A172 (cell line): ENCODE measurements around the gene PRKACA. TPM values are rescaled to one million over a fixed set of nuclear protein-coding genes. Genes with fewer than 3 reads are reported as not detected.
"Not testable (repeated sequence)": the region's sequence is repeated elsewhere in the genome, so short reads cannot be mapped to it uniquely, and the experiment has no call there.

Source experiments
- DNase-seq: peaks from one replicate; pipeline ENCODE4 v3.0.0-alpha.2; 2015; ENCODE audit warnings: low spot score
- total RNA-seq: library from RNA; depleted of rRNA; stranded (reverse); fragments of >200 nt; shearing (Covaris generic); gene quantifications from 2 replicates; pipeline ENCODE4 v1.2.3, GENCODE V29; 2014

Gene PRKACA
- total RNA-seq, 1 experiment from 2014 or later = 43.1 TPM

DNA sequence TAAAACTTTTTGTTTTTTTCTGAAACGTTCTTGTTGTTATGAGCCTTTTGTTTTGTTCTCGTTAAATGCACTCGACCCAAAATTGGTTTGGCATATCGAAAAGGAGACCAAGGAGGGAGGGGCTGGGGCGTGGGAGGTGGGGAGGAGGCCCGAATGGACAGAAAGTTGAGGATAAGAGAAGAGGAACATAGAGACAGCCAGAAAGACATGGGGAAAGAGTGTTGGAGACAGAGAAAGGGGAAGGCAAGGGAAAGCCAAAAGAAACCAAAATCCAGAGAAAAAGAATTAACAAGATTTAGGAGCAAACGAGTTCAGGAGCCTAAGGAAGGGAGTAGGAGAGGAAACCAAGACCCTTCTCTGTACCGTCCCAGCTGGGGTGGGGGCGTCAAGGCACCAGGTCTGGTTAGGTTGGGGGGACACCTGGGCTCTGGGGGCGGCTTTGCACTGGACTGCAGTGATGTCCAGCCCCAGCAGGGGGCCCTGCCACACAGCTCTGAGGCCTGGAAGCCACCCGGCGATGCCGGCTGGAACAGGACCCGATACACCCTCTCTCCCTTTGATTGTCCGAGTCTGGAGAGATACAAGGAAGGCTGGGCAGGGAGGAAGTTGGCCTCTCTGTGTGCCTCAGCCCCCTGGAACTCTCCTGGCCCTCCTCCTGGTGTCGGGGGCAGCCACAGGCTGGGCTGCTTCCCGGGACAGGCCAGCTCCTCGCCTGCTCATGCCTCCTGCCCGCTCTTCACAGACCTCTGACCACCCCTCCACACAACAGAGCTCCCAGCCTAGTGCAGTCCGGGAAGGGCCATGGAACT lies 30.4 kb upstream of the PRKACA start:
- peak; percentile 40 for DNase-seq

DNA sequence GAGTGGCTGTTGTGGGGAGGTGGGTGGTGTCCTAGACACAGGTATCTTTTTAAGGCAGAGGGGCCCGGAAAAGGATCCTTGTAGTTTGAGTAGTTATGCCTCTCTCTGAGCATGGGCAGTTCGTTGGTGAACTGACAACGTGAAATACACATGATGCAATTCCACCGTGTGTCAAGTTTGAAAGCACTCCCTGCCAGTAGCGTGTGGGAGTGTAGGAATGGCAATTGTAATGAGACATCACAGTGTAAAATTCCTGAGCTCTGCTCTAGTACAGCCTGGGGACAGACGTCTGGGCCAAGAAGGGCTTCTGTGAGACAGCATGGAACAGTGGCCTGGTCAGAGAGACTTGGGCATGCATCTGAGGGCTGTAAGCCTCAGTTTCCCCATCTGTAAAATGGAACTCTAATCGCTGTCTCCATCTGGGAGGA lies 29.2 kb upstream of the PRKACA start:
- DNase-seq = no peak

DNA sequence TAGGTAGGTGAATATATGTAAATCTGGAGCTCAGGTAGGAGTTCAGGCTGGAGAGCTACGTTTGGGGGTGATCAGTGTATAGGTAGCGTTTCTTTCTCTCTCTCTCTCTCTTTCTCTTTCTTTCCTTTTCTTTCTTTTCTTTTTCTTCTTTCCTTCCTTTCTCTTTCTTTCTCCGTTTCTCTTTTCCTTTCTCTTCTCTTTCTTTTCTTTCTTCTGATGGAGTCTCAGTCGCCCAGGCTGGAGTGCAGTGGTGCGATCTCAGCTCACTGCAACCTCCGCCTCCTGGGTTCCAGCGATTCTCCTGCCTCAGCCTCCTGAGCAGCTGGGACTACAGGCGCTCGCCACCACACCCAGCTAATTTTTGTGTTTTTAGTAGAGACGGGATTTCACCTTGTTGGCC lies 28.6 kb upstream of the PRKACA start:
- DNase-seq = not testable (repeated sequence)

DNA sequence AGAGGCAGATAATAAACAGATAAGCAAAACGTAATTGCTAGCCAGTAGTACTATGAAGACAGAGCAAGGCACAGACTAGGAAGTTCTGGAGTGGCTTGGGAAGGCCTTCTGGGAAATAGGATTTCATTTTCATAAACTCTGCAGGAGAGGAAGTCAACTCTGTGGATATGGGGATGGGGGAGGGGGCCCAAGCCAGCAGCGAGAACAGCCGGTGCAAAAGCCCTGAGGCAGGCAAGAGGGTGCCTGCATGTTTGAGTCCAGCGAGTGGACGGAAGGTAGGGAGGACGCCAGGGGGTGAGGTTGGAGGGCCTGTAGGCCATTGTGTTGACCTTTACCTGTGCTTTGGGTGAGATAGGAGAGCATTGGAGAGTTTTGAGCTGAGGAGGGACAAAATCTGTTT lies 27.8 kb upstream of the PRKACA start:
- no peak for DNase-seq

DNA sequence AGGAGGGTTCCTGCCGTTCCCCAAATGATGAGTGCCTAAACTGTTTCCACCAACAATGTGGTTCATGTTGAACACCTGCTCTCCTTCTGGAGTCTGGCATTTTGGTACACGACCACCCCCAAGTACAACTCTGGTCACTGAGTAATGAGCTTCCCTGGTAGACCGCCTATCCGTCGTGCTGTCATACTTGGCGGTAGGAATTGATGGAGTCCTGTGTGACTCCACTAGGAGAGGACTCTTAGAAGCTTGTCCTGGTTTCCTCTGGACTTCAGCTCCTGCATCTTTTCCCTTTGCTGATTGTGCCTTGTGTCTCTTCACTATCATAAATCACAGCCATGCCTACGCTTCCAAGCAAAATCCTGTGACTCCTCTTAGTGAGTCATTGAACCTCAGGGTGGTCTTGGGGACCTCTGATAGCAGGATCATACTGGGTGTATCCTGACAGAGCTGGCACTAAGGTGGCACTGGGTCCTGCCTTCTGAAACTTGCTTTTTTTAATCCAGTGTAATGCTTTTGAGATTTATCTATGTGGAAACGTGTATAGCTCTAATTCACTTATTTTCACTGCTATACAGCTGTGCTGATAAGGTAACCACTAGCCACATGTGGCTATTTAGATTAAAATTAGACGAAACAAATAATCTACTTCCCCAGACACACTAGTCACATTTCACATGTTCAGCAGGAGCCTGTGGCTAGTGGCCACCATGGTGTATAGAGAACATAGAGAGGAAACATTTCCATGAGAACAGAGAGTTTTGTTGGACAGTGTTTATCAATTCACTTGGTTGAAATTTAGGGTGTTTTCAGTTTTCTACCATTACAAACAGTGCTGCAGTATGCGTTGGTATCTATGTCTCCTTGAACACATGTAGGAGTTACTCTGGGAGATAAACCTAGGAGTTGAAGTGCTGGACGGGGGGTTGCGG lies 25.0 kb upstream of the PRKACA start:
- DNase-seq = no peak

DNA sequence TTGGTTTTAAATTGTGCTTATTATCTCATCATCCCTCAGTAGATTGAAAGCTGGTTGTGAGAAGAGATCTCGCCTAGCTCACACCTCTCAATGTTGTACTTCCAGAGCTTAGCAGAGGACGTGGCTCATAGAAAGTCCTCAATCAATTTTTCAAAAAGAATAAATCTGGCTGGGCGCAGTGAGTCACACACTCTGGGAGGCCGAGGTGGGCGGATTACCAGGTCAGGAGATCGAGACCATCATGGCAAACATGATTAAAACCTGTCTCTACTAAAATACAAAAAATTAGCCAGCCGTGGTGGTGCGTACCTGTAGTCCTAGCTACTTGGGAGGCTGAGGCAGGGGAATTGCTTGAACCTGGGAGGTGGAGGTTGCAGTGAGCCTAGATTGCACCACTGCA lies 23.5 kb upstream of the PRKACA start:
- DNase-seq = no peak

DNA sequence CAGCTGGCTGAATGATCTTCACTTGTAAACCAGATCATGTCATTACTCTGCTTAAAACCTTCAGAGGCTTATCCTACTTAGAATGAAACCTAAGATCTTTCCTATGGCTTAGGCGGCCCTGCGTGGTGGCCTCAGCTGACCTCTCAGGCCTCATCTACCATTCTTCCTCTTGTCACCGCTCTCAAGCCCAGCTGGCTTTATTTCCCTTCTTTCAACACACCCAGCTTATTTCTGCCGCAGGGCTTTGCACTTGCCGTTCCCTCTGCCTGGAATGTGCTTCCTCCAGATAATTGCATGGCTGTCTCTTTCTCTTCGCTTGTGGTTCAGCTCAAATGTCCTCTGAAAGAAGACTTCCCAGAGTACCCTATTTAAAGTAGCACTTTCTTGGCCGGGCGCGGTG lies 22.4 kb upstream of the PRKACA start:
- DNase-seq = no peak

DNA sequence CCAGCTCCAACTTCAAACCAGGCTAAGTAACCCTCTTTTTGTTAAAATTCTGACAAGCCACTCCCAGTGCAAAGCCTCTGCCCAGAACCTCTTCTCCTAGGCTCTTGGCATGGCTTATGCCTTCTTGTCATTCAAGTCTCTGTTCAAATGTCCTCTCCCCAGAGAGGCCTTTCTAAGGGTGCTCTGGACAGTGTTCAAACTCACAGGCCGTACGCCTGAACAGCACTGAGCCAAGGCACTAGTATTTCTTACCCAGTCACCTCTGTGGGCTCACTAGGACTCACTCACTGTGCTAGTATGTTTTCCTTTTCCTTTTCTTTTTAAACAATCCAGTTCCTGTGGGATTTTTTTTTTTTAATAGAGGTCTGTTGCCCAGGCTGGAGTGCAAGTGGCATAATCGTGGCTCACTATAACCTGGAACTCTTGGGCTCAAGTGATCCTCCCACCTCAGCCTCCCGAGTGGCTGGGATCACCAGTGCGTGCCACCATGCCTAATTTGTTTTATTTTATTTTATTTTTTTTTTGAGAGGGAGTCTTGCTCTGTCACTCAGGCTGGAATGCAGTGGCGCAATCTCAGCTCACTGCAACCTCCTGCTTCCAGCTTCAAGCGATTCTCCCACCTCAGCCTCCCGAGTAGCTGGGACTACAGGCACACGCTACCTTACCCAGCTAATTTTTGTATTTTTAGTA lies 21.2 kb upstream of the PRKACA start:
- DNase-seq = no peak

DNA sequence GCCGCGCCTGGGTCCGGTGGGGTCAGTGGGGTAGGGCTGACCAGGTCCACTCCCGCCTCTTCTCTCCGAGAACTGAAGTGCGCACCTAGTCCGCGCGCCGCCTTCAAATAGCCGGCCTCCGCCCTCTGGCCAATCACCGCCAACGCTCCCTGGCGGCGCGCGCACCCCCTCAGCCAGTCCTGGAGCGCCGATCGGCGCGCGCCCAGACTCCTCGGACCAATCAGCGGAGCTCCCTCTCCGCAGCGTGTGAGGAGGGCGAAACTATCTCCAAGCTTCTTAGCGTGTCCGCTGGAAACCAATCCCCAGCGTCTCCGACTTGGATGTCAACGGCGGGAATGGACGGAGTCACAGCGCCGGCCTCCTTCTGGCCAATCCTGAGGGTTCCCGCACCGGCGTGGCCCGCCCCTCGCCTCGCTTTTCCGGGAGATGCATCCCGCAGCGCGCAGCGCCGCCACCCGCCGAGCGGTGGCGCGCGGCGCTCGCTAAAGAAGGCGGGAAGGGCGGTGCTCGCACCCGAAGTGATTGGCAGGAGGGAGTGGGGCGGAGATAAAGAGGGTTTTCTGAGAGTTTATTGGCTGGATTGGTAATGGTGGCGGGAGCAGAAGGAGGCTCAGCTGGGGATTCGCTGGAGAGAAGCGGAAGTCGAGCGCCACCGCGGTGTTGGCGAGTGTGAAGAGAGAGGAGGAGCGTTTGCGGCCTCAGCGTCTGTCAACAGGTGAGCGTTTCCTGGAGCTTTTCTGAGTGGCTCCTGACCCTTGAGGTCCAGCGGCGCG lies 19.1 kb upstream of the PRKACA start, which contains the start of gene ASF1B:
Gene ASF1B (minus strand): TSS at position 81 of the 773 bp plus-strand sequence. CDS start 133 bp downstream, outside the sequence.
- peak; percentile 99 for DNase-seq

DNA sequence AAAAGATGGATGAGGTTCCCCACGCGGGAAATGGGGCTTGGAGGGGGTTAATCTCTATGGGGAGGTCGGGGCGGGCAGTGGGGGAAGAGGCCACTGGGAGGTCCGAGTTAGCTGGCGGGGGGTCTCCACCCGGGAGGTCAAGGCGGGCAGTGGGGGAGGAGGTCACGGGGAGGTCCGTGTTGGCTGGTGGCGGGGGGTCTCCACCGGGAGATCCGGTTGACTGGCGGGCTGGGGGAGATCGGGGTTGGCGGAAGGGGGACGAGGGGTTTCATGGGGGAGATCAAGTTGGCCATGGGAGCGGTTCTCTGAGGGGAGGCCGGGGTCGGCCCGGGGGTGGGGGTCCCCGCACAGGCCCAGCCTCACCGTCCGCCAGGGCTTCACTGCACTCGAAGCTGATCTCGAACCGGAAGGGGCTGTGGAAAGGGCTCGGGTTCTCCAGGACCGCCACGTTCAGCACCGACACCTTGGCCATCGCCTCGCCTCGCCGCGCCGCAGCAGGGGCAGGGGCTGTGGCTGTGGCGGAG lies 18.5 kb upstream of the PRKACA start:
- no peak for DNase-seq

DNA sequence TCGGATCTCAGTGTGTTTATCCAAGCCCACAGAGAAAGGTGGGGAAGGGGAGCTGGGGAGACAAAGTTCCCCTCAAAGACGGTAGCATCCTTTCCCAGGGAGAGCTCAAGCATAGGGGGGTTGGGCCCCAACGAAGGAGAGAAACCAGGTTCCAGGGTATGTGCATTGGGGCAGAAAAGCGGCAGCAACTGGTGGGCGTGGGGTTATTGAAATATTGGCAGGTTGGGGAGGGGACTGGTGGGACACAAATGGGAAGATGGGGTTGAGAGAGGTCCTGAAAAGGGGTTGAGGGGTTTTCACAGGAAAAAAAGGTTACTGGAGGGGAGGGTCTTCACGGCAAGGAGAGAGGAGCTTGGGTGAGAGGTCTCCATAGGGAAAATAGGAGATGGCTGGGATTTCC lies 17.8 kb upstream of the PRKACA start:
- DNase-seq = no peak

DNA sequence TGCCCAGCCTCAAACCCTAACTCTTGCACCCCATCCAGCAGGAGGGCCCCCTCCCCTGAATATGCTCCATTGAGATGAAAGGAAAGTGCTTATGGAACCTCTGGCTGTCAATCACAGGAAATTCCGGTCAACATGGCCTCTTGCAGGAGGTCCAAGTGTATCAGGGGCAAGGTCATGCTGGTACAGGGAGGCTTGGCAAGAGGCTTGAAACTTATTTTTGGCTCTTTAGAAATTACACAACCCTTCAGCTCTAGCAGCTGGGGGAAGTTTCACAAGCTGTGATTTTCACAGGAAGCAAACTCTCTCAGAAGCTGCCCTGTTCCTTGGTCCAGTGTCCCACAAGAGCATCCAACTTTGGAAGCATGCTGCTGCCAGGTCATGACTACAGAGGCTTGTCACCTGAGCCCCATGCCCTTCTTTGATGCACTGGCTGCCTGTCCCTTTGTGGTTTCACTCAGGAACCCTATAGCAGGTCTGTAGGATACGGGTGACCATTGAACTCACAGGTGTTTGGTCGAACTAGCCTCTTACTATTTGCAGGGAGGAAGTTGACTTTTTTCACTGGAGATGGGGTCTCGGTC lies 10.5 kb upstream of the PRKACA start:
- DNase-seq = no peak

DNA sequence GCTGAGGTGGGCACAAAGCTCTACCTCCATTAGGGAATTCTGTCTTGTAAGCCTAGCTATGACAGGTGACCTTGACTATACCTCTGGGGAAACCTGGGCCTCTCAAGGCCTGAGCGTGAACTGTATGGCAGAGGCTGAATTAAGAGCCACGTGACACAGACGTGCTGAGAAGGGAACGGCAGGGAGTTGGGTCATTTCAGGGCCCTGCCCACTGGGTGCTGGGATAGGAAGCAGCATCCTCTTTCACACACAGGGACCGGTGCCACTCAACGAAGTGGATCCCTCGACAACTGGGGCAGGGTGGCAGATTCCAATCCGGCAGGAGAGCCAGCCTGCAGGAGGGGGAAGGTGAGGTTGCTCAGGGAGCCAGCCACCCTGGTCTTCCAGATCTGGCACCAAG lies 9.6 kb upstream of the PRKACA start:
- DNase-seq = no peak

DNA sequence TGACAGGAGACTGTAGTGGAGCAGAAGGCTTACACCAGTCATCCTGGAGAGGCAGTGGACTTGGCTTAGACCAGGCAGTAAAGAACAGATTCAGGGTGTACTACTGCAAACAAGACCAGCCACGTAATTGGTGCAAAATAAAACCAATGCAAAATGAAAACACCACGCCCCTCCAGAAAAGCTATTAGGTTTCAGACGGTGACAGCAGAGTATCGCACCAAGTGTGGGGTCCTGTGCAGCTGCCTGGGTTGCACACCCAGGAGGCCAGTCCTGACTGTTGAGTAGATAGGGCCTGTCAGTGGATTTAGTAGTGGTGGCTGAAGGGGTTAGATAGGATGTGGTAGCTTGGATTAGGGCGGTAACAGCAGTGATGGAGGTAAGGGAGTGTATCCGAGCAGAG lies 5.4 kb upstream of the PRKACA start:
- DNase-seq = no peak

DNA sequence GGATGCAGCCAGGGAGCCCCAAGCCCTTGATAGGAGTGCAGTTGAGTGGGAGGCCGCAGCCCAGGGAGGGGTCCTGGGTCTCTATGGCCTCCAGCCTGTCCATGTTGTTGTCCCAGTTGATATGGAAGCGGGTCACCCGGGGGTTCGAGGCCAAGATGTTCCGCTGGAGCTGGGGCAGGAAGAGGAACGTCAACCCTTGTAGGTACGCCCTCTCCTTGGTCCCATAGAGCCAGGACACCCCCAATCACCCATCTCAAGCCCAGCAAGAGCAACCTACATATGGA lies 2.9 kb upstream of the PRKACA start:
- no peak for DNase-seq

DNA sequence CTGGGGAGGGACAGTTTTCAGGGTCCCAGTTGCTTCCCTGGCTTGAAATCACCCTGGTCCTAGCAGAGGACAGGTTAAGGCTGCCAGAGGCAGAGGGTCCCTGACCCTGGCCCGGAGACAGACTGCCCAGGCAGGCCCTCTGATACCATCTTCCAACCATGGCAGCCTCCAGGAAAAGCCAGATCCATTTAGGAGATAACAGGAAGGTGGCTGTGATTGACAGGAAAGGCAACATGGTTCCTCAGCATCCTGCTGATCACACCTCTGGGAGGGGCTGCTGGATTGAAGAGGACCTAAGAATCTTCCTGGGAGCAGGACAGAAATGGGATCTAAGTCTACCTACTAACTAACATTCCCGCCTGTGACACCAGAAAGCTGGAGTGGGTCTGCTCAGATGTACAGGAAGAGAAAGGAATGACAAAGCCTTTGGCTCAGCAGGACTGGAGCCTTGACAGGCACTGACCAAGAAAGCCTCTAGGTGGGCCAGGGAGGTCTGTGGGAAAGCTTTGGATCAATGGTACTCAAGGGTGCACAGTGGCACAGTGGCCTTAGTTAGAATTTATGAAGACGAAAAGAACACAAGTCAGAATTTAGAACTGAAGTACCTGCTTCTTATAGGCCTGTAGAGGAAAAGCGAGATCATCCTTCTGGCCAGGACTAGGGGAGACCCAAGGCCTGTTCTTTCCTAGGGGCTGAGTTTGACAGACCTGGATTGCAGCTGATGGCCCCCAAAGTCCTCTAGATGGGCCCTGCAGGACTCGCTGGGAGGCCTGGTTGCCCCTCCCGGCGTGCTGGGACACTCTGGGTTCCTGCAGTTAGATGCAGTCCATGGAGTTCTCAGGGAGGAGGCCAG lies 2.3 kb upstream of the PRKACA start:
- no peak for DNase-seq

DNA sequence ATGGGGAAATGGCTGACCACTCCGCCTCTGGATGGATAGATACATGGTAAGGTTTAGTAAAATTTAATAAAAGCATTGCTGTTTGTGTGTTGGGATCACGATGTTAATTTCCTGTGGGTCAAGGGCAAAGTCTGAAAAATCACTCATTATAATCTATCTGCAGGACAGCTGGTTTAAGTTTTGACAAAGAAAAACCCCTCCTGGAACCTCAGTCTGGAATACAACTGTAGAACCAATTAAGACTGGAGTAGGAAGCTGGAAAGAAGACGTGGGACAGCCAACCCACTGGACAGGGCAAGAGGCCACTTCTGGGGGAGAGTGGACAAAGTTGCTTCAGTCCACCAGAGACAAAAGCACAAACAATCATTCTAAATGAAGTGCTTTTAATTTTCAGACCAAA lies 1.6 kb upstream of the PRKACA start:
- no peak for DNase-seq

DNA sequence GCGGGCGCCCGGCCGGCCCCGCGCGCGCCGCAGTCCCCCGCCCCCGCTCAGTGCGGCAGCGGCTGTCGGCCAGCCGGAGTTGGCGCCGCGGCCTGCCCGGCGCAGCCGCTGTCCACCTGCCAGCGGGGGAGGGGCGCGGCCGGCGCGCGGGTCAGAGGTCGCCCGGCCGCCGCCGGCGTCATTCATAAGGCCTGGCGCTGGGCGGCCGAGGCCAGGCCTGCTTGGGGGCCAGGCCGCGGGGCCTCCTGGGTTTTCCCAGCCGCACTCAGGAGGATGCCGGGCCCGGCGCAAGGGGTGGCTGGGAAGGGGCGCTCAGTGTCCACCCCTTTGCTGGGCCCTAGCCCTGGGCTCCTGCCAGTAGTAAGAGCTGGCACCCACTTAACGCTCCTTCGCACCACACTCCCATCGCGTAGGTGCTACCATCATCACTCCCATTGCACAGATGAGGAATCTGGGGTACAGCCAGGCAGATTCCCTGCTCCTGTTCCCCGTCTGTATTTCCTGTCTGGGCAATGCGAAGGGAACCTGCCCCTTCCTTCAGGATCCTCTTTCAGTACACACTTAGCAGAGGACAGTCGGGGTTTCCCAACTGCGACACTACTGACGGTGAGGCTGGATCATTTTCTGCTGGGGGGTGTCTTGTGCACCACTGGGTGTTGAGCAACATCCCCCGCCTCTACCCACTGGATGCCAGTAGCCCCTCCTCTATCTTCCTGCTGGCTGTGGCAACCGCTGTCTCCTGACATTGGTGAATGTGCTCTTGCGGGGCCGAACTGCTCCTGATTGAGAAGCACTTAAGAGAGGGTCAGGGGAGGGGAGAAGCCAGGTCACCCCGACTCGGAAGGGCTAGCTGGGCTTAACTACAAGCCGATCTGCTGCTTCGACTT lies 846 bp upstream of the PRKACA start:
- DNase-seq = peak; percentile 63
